BLaER1 treated with 17β-estradiol and CSF1 and Interleukin-3, amounts not matched to agents 10 nM and 100 nM (cell line): ENCODE results near the gene FCAMR.

Source experiments
- H3K27ac ChIP-seq, 11 experiments: shearing (Covaris generic); formaldehyde crosslinking; 2 replicates each; pipeline ENCODE4 v1.8.1; 2022
- H3K27me3 ChIP-seq, 11 experiments: shearing (Covaris generic); formaldehyde crosslinking; 2 replicates each; pipeline ENCODE4 v1.8.1; 2022
- H3K36me3 ChIP-seq, 11 experiments: shearing (Covaris generic); formaldehyde crosslinking; 2 replicates each; pipeline ENCODE4 v1.8.1; 2022
- H3K4me1 ChIP-seq, 10 experiments: shearing (Covaris generic); formaldehyde crosslinking; 2 replicates each; pipeline ENCODE4 v1.8.1; 2022
- H3K4me2 ChIP-seq, 11 experiments: shearing (Covaris generic); formaldehyde crosslinking; 2 replicates each; pipeline ENCODE4 v1.8.1; 2022
- H3K4me3 ChIP-seq, 10 experiments: shearing (Covaris generic); formaldehyde crosslinking; 2 replicates each; pipeline ENCODE4 v1.8.1; 2022
- H3K9ac ChIP-seq, 11 experiments: shearing (Covaris generic); formaldehyde crosslinking; 2 replicates each; pipeline ENCODE4 v1.8.1; 2022
- H3K9me3 ChIP-seq, 11 experiments: shearing (Covaris generic); formaldehyde crosslinking; replicated peaks in 1 of 11; 2 replicates each; pipeline ENCODE4 v1.8.1; 2022
- H4K20me1 ChIP-seq, 11 experiments: shearing (Covaris generic); formaldehyde crosslinking; 2 replicates each; pipeline ENCODE4 v1.8.1; 2022
- Cebpa-rat ChIP-seq, 11 experiments: shearing (Covaris generic); IDR thresholded peaks; 2 replicates each; pipeline ENCODE4 v1.8.1; 2022

FCAMR gene

DNA sequence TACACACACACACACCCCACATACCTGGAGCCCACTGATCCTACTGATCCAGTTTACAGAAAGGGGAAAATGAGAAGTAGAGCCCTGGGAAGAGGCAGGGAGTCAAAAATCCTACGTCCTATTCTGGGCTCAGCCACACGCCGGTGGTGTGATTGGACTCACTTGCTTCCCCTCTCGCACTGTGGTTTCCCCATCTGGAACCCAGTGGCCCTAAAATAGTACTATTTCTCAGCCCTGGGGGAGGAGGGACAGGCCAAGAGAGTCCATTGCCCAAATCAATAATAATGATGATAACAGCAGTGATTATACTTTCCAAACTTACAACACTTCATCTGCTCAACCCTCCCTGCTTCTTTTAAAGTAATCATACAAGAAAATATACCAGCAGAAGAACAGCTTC lies 21.1 kb downstream of the FCAMR start:
- Histone ChIP-seq H3K4me1 (peaks cover 37 to 83% (median 64%) of the 10 kb centered on the region in 10 experiments), H3K9me3 (peaks cover 0 to 14% (median 5%) of the 10 kb centered on the region in 11 experiments; a peak in 7 of 22 replicates), H3K9ac (peak overlapping the region in 7 of 11 experiments; percentile 12 to 48 (median 18); a peak in 7 of 22 replicates), H3K36me3 (no peaks in the 10 kb centered on the region), H3K27ac (peak overlapping the region in 10 of 11 experiments; percentile 13 to 70 (median 52); a peak in 16 of 22 replicates), H3K27me3 (no peaks in the 10 kb centered on the region), H3K4me3 (peak overlapping the region in 3 of 10 experiments; percentile 15 to 26 (median 16); a peak in 4 of 20 replicates), H4K20me1 (no peaks in the 10 kb centered on the region), H3K4me2 (peak overlapping the region; percentile 62 to 93 (median 78))
- no peak for TF ChIP-seq Cebpa-rat (IDR thresholded peaks at IDR 0.05)

DNA sequence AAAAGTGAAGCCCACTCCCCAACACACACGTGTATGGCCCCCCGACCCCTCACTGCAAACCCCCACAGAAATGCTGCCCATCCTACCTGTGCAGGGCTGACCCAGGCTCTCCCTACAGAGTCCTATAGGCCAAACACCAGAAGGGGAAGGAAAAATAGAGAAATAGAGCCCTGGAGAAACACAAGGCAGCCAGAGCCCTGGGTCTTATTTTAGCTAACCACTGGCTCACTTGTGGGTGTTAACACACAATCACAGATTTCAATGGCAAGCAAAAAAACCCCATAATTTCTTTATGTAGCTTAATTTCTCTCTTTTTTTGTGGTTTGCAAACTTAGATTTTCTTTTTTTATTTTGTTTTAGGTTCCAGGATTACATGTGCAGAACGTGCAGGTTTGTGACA lies 23.0 kb downstream of the FCAMR start:
- H4K20me1 ChIP-seq: no peaks in the 10 kb centered on the region
- no peaks in the 10 kb centered on the region for H3K36me3 ChIP-seq
- no peak for TF ChIP-seq Cebpa-rat (IDR thresholded peaks at IDR 0.05)
- no peak overlapping the region for H3K4me3 ChIP-seq
- H3K9me3 ChIP-seq: peaks cover 0 to 14% (median 5%) of the 10 kb centered on the region in 11 experiments; a peak in 7 of 22 replicates
- H3K27ac ChIP-seq: peak overlapping the region in 2 of 11 experiments; percentile 19 to 22; a peak in 1 of 22 replicates
- H3K4me2 ChIP-seq: peak overlapping the region; percentile 3 to 93 (median 78); a peak in 14 of 22 replicates
- H3K4me1 ChIP-seq: peaks cover 37 to 64% (median 57%) of the 10 kb centered on the region in 10 experiments
- no peaks in the 10 kb centered on the region for H3K27me3 ChIP-seq
- no peak overlapping the region for H3K9ac ChIP-seq

DNA sequence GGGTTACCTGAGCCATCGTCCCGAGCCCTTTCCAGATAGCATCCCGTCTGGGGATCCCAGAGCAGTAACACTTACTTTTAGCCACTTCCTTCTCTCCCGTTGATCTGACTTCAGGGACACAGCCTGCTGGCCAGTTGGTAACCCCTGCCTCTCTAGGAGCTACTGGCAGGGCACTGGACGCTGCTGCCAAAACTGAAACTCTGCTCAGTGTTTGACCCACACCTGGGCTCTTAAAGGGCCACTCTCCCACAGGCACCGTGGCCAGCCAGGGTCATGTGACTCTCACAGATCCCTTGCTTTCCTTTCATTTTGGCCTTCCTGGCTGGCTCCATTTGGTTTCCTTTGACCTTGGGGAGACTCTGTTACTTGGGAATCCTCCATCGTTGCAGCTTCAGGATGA lies 24.0 kb downstream of the FCAMR start, which contains the start of gene PIGR:
PIGR (minus strand) TSS at position 206 of the 400 bp plus-strand sequence. CDS start 5,935 bp downstream, outside the sequence.
- Histone ChIP-seq H3K4me2 (peak within 1 kb of the TSS; percentile 3 to 93 (median 78); a peak in 13 of 22 replicates), H3K4me3 (no peak within 1 kb of the TSS), H3K27me3 (no peaks in the 10 kb centered on the region), H4K20me1 (no peaks in the 10 kb centered on the region), H3K9me3 (peaks cover 0 to 14% (median 5%) of the 10 kb centered on the region in 11 experiments; a peak in 7 of 22 replicates), H3K27ac (peak within 1 kb of the TSS in 2 of 11 experiments; percentile 19 to 22; a peak in 1 of 22 replicates), H3K36me3 (no peaks in the 10 kb centered on the region), H3K4me1 (peaks cover 30 to 54% (median 47%) of the 10 kb centered on the region in 10 experiments), H3K9ac (no peak within 1 kb of the TSS)
- no peak for TF ChIP-seq Cebpa-rat (IDR thresholded peaks at IDR 0.05)

DNA sequence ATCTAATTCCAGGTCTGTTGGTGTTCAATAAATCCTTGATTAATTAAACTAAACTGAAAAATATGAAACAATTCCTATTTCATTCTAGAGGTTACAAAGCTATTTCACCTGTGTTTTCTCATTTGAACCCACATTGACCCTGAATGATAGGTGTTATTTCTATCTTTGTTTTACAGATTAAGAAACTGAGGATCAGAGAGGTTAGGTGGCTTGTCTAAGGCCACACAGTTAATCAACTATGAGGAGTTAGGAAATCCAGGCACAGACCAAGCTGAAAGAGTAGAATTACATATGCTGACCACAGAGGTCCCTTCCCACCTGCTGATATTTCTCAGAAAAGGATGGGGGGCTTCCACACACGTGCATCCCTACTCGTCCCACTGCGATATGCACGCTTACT lies 24.5 kb downstream of the FCAMR start:
- Histone ChIP-seq H3K4me3 (no peak overlapping the region), H3K9ac (no peak overlapping the region), H3K27me3 (no peaks in the 10 kb centered on the region), H3K4me1 (peaks cover 28 to 49% (median 43%) of the 10 kb centered on the region in 10 experiments), H3K9me3 (peaks cover 0 to 13% (median 5%) of the 10 kb centered on the region in 11 experiments; a peak in 7 of 22 replicates), H3K36me3 (no peaks in the 10 kb centered on the region), H3K27ac (no peak overlapping the region), H3K4me2 (no peak overlapping the region), H4K20me1 (no peaks in the 10 kb centered on the region)
- no peak for TF ChIP-seq Cebpa-rat (IDR thresholded peaks at IDR 0.05)

DNA sequence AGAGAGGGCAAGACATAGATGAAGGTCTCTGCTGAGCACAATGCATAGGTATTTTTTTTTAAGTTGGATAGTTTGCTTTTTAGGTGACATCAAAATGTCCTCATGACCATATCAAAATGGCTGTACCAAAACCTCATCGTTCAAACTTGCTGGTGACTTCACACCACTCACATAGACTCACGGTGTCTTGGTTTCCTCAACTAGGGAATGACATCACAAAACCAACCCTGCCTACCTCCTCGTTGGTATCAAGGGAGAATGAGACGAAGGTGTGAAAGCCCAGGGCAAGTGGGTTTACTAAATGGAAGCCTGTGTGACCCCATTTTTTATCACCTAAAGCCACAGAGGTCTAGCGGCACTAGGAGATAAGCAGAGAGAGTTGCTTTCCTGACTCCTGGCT lies 25.6 kb downstream of the FCAMR start:
- no peak for TF ChIP-seq Cebpa-rat (IDR thresholded peaks at IDR 0.05)
- Histone ChIP-seq H3K4me3 (no peak overlapping the region), H3K27me3 (no peaks in the 10 kb centered on the region), H3K9ac (no peak overlapping the region), H3K9me3 (peaks cover 0 to 3% (median 1%) of the 10 kb centered on the region in 11 experiments; a peak in 7 of 22 replicates), H3K4me2 (no peak overlapping the region), H4K20me1 (no peaks in the 10 kb centered on the region), H3K36me3 (no peaks in the 10 kb centered on the region), H3K27ac (no peak overlapping the region), H3K4me1 (peaks cover 27 to 41% (median 36%) of the 10 kb centered on the region in 10 experiments)

DNA sequence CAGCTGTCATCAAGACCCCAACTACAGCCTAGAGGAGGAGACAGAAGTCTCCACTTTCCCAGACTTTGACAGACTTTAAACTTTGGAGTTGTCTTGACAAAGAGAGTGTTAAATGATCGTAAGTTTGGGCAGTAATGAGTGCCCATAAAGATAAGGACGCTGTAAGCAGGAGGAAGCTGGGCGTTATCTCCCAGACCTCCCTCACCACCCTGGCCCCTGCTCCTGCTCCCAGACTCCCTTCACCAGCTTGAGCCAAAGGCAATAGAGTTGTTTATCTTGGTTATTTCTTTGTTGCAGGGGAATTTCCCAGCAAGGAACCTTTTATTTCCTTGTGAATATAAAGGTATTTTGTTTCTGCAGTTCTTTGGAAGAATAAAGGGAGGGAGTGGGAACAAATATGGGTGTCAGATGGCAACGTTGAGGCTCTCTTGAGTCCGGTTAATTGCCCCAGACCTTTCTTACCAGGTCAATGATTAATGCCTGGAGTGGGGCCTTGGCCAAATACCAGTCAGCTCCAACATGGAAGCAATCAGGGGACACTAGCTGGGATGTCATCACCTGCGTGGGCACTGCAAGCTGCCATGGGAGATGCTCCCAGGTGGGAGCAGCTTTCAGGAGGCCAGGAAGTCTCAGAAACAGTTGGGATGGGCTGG lies 28.4 kb downstream of the FCAMR start:
- peaks cover under 1 to 20% (median 11%) of the 10 kb centered on the region in 10 experiments; a peak in 17 of 20 replicates for H3K4me1 ChIP-seq
- H3K27me3 ChIP-seq: no peaks in the 10 kb centered on the region
- H3K9ac ChIP-seq: no peak overlapping the region
- H3K4me2 ChIP-seq: no peak overlapping the region
- no peaks in the 10 kb centered on the region for H4K20me1 ChIP-seq
- no peak overlapping the region for H3K4me3 ChIP-seq
- H3K9me3 ChIP-seq: no peaks in the 10 kb centered on the region
- no peaks in the 10 kb centered on the region for H3K36me3 ChIP-seq
- no peak for TF ChIP-seq Cebpa-rat (IDR thresholded peaks at IDR 0.05)
- H3K27ac ChIP-seq: no peak overlapping the region

DNA sequence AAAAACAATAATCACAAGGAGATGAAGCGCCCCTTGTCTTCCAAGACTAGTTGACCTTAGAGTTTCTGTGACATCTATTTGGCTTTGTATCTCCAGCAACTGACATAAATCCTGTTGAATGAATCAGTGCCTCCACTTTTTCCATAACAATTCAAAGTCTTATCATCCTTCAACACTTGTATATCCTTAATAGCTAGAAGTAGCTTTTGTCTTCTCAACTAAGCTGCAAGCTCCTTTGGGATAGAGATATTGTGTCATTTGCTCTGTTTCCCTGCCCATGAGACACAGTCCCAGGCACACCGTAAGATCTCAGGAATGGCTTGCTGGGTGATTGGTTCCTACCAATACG lies 29.7 kb downstream of the FCAMR start:
- no peak overlapping the region for H3K27ac ChIP-seq
- H3K4me1 ChIP-seq: peaks cover 0 to 12% (median 7%) of the 10 kb centered on the region in 10 experiments; a peak in 12 of 20 replicates
- no peaks in the 10 kb centered on the region for H4K20me1 ChIP-seq
- H3K9ac ChIP-seq: no peak overlapping the region
- H3K4me3 ChIP-seq: no peak overlapping the region
- peak overlapping the region in 6 of 11 experiments; percentile 2 to 47 (median 34); a peak in 7 of 22 replicates for H3K4me2 ChIP-seq
- TF ChIP-seq Cebpa-rat (IDR thresholded peaks at IDR 0.05): no peak
- H3K36me3 ChIP-seq: no peaks in the 10 kb centered on the region
- H3K9me3 ChIP-seq: no peaks in the 10 kb centered on the region
- no peaks in the 10 kb centered on the region for H3K27me3 ChIP-seq

DNA sequence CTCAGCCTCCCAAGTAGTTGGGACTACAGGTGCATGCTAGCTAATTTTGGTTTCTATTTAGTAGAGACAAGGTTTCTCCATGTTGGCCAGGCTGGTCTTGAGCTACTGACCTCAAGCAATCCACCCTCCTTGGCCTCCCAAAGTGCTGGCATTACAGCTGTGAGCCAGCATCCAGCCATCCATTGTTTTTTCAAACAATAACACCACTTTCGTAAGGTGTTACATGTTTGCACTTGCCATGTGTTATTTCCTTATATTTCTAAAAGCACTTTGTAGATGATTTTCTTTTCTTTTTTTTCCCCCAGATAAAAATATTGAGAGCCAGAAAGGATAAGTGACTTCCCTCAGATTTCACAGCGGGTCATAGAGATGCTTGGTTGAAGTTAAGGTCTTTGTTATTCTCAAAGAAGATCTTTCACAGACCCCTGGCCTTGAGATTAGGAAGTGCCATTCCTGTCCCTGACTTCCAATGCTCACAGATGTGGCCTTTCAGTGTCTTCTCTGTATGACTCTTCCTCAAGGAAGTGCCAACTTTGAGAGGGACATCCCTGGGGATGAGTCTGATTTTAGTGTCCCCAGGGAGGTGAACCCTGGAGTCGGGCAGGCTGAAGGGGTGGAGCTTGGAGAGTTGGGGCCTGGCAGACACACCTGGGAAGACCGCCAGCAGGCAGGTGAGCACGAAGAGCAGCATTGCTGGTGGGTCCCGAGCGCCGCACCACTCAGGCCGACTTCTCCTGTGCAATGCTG lies 30.2 kb downstream of the FCAMR start:
- peak overlapping the region in 6 of 11 experiments; percentile 2 to 47 (median 34); a peak in 8 of 22 replicates for H3K4me2 ChIP-seq
- peaks cover 0 to 12% (median 7%) of the 10 kb centered on the region in 10 experiments; a peak in 12 of 20 replicates for H3K4me1 ChIP-seq
- H3K27me3 ChIP-seq: no peaks in the 10 kb centered on the region
- H3K9ac ChIP-seq: no peak overlapping the region
- H4K20me1 ChIP-seq: no peaks in the 10 kb centered on the region
- no peaks in the 10 kb centered on the region for H3K36me3 ChIP-seq
- H3K9me3 ChIP-seq: no peaks in the 10 kb centered on the region
- no peak for TF ChIP-seq Cebpa-rat (IDR thresholded peaks at IDR 0.05)
- no peak overlapping the region for H3K27ac ChIP-seq
- no peak overlapping the region for H3K4me3 ChIP-seq

DNA sequence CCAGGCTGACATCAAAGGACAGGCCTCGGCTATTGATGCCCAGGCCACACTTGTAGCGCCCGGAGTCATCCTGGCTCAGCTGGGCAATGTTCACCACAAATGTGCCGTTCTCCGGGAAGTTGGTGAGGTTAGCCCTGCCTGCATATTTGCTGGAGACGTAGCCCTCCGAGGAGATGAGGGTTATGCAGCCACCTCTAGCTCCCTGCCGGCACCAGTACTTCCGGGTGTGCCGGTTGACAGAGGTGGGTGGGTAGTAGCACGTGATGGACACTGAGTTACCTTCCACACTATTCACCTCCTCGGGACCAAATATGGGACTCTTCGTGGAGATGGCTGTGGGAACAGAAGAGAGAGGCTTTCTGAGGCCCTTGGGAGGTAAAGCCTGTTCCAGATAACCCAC lies 31.1 kb downstream of the FCAMR start:
- Histone ChIP-seq H4K20me1 (no peaks in the 10 kb centered on the region), H3K27me3 (no peaks in the 10 kb centered on the region), H3K9me3 (no peaks in the 10 kb centered on the region), H3K9ac (no peak overlapping the region), H3K27ac (no peak overlapping the region), H3K4me2 (no peak overlapping the region), H3K4me3 (no peak overlapping the region), H3K4me1 (peaks cover 0 to 12% (median 9%) of the 10 kb centered on the region in 10 experiments; a peak in 12 of 20 replicates), H3K36me3 (no peaks in the 10 kb centered on the region)
- no peak for TF ChIP-seq Cebpa-rat (IDR thresholded peaks at IDR 0.05)
